Trophoblast cell (in vitro differentiated cells and primary cell): Measurements from ENCODE around the gene LENG8.

ENCODE experiments used
- DNase-seq, 2 donors: peaks; one replicate each; pipeline ENCODE4 v3.0.0-alpha.2; 2016
- H2AFZ ChIP-seq: 2 replicates; pipeline ENCODE4 v1.6.1; 2013; ENCODE audit warnings: low read length, moderate library complexity, mild to moderate bottlenecking; ENCODE audit not compliant: insufficient read depth, poor library complexity
- H2AK5ac ChIP-seq: 2 replicates; pipeline ENCODE4 v1.6.1; 2013; ENCODE audit warnings: mild to moderate bottlenecking, low read length
- H2BK120ac ChIP-seq: 2 replicates; pipeline ENCODE4 v1.6.1; 2013; ENCODE audit warnings: low read length, mild to moderate bottlenecking, moderate library complexity; ENCODE audit not compliant: insufficient read depth, poor library complexity
- H2BK12ac ChIP-seq: 2 replicates; pipeline ENCODE4 v1.6.1; 2013; ENCODE audit warnings: mild to moderate bottlenecking, low read length, moderate library complexity
- H2BK5ac ChIP-seq: 2 replicates; pipeline ENCODE4 v1.6.1; 2013; ENCODE audit warnings: low read length, low read depth, moderate library complexity, mild to moderate bottlenecking; ENCODE audit not compliant: poor library complexity
- H3K14ac ChIP-seq: 2 replicates; pipeline ENCODE4 v1.6.1; 2013; ENCODE audit warnings: mild to moderate bottlenecking, low read length
- H3K18ac ChIP-seq: 2 replicates; pipeline ENCODE4 v1.6.1; 2013; ENCODE audit warnings: mild to moderate bottlenecking, low read length
- H3K23ac ChIP-seq: 2 replicates; pipeline ENCODE4 v1.6.1; 2013; ENCODE audit warnings: low read length
- H3K27ac ChIP-seq: 2 replicates; pipeline ENCODE4 v1.5.1; 2013; ENCODE audit warnings: low read depth, mild to moderate bottlenecking, inconsistent platforms, low read length, moderate library complexity
- H3K27me3 ChIP-seq: 2 replicates; pipeline ENCODE4 v1.6.1; 2013; ENCODE audit warnings: inconsistent platforms, mild to moderate bottlenecking, low read length, moderate library complexity; ENCODE audit not compliant: insufficient read depth
- H3K36me3 ChIP-seq, 2 experiments: 1 replicate in 1 of 2; 2 replicates in 1 of 2; pipeline ENCODE4 v1.6.1; 2013; ENCODE audit warnings: low read length in 2 of 2, mild to moderate bottlenecking in 2 of 2, moderate library complexity in 1 of 2; ENCODE audit not compliant: insufficient read depth in 2 of 2, control insufficient read depth in 1 of 2
- H3K4ac ChIP-seq: 2 replicates; pipeline ENCODE4 v1.6.1; 2013; ENCODE audit warnings: low read depth, mild to moderate bottlenecking, low read length, moderate library complexity
- H3K4me1 ChIP-seq, 2 experiments: 1 replicate in 1 of 2; 2 replicates in 1 of 2; pipeline ENCODE4 v1.6.1; 2013; ENCODE audit warnings: low read length in 2 of 2, mild to moderate bottlenecking in 2 of 2, moderate library complexity in 1 of 2; ENCODE audit not compliant: insufficient read depth in 2 of 2, control insufficient read depth in 1 of 2
- H3K4me2 ChIP-seq: 2 replicates; pipeline ENCODE4 v1.6.1; 2013; ENCODE audit warnings: inconsistent platforms, mild to moderate bottlenecking, low read length, moderate library complexity
- H3K4me3 ChIP-seq: 2 replicates; pipeline ENCODE4 v1.5.1; 2013; ENCODE audit warnings: mild to moderate bottlenecking, low read depth, low read length, inconsistent platforms
- H3K79me1 ChIP-seq: one replicate; pipeline ENCODE4 v1.6.1; 2013; ENCODE audit warnings: low read length
- H3K79me2 ChIP-seq: 2 replicates; pipeline ENCODE4 v1.6.1; 2013; ENCODE audit warnings: low read length, mild to moderate bottlenecking; ENCODE audit not compliant: control insufficient read depth, insufficient read depth, poor library complexity
- H3K9ac ChIP-seq: 2 replicates; pipeline ENCODE4 v1.6.1; 2013; ENCODE audit warnings: mild to moderate bottlenecking, low read length
- H3K9me3 ChIP-seq: 2 replicates; pipeline ENCODE4 v1.6.1; 2013; ENCODE audit warnings: low read depth, mild to moderate bottlenecking, control low read depth, inconsistent platforms, low read length; ENCODE audit not compliant: insufficient read depth
- H4K12ac ChIP-seq: 2 replicates; pipeline ENCODE4 v1.6.1; 2013; ENCODE audit warnings: low read depth, mild to moderate bottlenecking, low read length, moderate library complexity
- H4K8ac ChIP-seq: 2 replicates; pipeline ENCODE4 v1.6.1; 2013; ENCODE audit warnings: low read depth, mild to moderate bottlenecking, low read length, moderate library complexity
- H4K91ac ChIP-seq: one replicate; pipeline ENCODE4 v1.6.1; 2013; ENCODE audit warnings: low read depth, mild to moderate bottlenecking, low read length, moderate library complexity
- WGBS: extraction: QIAGEN DNeasy Blood & Tissue Kit; methylation state at CpG from one replicate; pipeline ENCODE4 v1.1.7; 2013; ENCODE audit warnings: missing lambda C conversion rate; ENCODE audit not compliant: insufficient read length, insufficient coverage; ENCODE audit errors: extremely low coverage; 5-methylcytosine and 5-hydroxymethylcytosine counted together

LENG8 gene

DNA sequence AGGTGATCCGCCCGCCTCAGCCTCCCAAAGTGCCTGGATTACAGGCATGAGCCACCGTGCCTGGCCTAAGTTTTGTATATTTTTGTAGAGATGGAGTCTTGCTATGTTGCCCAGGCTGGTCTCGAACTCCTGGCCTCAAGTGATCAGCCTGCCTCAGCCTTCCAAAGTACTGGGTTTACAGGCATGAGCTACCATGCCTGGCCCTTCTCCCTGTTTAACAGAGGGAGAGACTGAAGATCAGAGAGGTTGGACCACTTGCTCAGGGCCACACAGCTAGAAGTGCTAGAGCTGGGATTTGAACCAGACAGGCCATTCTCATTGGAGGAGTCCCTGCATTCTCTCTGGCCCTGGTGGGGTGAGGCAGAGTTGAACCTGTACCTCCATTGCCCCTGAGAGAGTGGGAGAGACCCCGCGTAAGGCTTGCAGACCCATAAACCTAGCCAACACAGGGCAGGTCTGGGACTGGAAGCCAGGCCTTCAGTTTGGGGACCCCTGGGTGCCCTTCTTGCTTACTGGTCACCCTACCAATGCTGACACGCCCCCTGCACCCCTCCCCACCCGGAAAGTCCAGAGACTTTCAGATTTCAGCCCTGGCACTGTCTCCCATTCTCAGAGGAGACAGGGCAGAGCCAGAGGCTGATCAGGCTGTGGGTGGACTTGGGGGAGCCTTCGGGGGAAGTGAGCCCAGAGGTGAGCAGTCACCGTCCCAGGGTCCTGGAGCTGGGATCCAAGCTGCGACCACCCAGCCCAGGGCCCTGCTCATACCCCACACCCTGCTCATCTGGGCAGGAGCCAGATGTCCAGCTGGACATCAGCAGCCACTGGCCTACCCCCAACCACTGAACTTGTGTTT lies 20.4 kb upstream of the LENG8 start:
- Histone ChIP-seq H4K8ac (no peak overlapping the region), H3K36me3 (no peaks in the 10 kb centered on the region), H3K4me3 (no peak overlapping the region), H4K91ac (no peak overlapping the region), H2BK120ac (no peak overlapping the region), H2AFZ (no peak overlapping the region), H2AK5ac (no peak overlapping the region), H3K4ac (no peak overlapping the region), H4K12ac (no peak overlapping the region), H3K27me3 (no peaks in the 10 kb centered on the region), H3K9me3 (no peaks in the 10 kb centered on the region), H3K4me1 (peaks cover 9 to 24% of the 10 kb centered on the region in 2 experiments), H3K27ac (no peak overlapping the region), H3K4me2 (no peak overlapping the region), H3K23ac (no peak overlapping the region), H3K9ac (no peak overlapping the region), H3K79me2 (no peaks in the 10 kb centered on the region), H3K18ac (no peak overlapping the region), H3K79me1 (no peaks in the 10 kb centered on the region), H2BK12ac (no peak overlapping the region), H3K14ac (no peak overlapping the region), H2BK5ac (no peak overlapping the region)
- no CpG with 5 or more reads among the region's 11 CpGs for WGBS
- DNase-seq: no peak

DNA sequence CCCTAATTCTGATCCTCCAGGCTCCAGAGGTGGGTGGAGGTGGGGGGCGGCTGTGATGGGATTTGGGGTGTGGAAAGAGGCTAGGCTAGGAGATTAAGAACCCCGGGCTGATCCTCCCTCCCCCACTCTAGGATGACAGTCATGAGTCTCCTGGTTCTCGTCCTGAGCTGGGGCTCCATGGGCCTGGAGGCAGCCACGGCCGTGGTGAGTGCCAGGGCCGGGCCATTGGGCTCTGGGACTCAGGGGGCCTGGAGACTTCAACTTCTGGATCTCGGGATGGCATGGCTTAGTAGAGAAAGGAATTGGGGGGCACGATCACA lies 19.9 kb upstream of the LENG8 start:
- no CpG with 5 or more reads among the region's 8 CpGs for WGBS
- Histone ChIP-seq H3K27ac (no peak overlapping the region), H3K4me3 (no peak overlapping the region), H3K14ac (no peak overlapping the region), H4K8ac (no peak overlapping the region), H3K4me2 (no peak overlapping the region), H2AFZ (no peak overlapping the region), H2AK5ac (no peak overlapping the region), H3K9me3 (no peaks in the 10 kb centered on the region), H3K9ac (no peak overlapping the region), H2BK120ac (no peak overlapping the region), H3K18ac (no peak overlapping the region), H4K12ac (no peak overlapping the region), H3K79me1 (no peaks in the 10 kb centered on the region), H3K23ac (no peak overlapping the region), H2BK12ac (no peak overlapping the region), H2BK5ac (no peak overlapping the region), H3K79me2 (no peaks in the 10 kb centered on the region), H3K36me3 (no peaks in the 10 kb centered on the region), H3K4ac (no peak overlapping the region), H4K91ac (no peak overlapping the region), H3K27me3 (no peaks in the 10 kb centered on the region), H3K4me1 (peaks cover 9 to 24% of the 10 kb centered on the region in 2 experiments)
- DNase-seq: no peak

DNA sequence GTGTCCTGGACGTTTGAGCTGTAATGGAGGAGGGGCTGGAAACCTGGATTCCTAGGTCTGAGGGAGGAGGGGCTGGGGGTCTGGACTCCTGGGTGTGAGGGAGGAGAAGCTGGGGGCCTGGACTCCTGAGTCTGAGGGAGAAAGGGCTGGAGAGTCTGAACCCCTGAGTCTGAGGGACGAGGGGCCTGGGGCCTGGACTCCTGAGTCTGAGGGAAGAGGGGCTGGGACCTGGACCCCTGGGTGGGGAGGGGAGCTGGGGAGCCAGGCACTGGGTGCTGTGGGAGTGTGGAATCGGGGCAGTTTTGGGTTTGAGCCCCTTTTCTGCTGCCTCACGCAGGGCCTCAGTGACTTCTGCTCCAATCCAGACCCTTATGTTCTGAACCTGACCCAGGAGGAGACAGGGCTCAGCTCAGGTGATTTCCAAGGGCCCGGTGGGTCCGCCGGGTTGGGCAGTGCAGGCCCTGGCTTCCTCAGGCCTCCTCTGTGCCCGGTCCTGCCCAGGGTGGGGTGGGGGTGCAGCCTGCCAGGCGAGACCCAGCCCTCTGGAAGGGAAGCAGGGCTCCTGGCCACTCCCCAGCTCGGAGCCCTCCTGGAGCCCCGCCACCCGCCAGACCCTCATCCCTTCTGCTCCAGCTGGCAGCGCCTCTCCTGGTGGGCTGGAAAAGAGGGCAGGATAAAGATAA lies 19.3 kb upstream of the LENG8 start:
- Histone ChIP-seq H4K91ac (no peak overlapping the region), H2BK120ac (no peak overlapping the region), H3K4ac (no peak overlapping the region), H3K14ac (no peak overlapping the region), H3K27ac (no peak overlapping the region), H4K8ac (no peak overlapping the region), H2BK5ac (no peak overlapping the region), H3K4me3 (no peak overlapping the region), H3K79me1 (no peaks in the 10 kb centered on the region), H2AFZ (no peak overlapping the region), H3K9me3 (no peaks in the 10 kb centered on the region), H3K23ac (no peak overlapping the region), H2AK5ac (no peak overlapping the region), H3K4me2 (no peak overlapping the region), H3K27me3 (no peaks in the 10 kb centered on the region), H3K36me3 (peaks cover 0 to 2% of the 10 kb centered on the region in 2 experiments), H3K9ac (no peak overlapping the region), H3K18ac (no peak overlapping the region), H2BK12ac (no peak overlapping the region), H4K12ac (no peak overlapping the region), H3K4me1 (peaks cover 10 to 27% of the 10 kb centered on the region in 2 experiments), H3K79me2 (no peaks in the 10 kb centered on the region)
- DNase-seq: no peak
- WGBS: no CpG with 5 or more reads among the region's 13 CpGs

DNA sequence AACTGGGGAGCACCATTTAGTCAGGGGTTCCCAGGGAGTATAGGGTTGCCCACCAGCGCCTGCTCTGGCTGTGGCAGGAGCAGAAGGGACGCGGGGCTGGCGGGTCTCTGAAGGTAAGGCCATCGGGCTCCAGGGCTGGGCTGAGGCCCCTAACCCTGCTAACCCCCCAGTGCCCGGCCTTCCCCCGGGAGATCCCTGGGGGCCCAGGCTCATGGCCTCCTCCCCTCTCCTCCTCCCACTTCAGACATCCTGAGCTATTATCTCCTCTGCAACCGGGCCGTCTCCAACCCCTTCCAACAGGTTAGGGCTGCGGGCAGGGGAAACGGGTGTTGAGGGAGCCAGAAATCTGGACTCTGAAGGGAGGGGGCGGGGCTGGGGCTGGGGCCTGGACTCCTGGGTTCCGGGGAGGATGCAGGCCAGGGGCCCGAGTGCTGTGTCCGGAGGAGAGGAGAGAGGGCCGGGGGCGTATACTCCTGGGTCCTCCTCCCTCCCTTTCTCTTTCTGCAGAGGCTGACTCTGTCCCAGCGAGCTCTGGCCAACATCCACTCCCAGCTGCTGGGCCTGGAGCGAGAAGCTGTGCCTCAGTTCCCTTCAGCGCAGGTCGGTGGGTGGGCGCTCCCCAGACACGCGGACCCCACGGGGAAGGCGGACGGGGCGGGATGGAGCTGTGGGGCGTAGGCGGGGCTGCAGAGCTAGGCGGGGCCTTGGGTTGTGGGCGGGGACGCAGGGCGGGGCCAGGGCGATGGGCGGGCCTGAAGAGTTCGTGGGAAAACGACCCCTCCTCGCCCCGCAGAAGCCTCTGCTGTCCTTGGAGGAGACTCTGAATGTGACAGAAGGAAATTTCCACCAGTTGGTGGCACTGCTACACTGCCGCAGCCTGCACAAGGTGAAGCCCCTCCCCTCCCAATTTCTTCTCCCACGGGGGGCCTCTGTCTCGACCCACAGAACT lies 18.4 kb upstream of the LENG8 start:
- no CpG with 5 or more reads among the region's 43 CpGs for WGBS
- H3K9me3 ChIP-seq: no peaks in the 10 kb centered on the region

More for the DNA sequence above, 18.4 kb upstream of the LENG8 start:
- H3K4me3 ChIP-seq: no peak overlapping the region
- H4K12ac ChIP-seq: no peak overlapping the region
- peaks cover 11 to 29% of the 10 kb centered on the region in 2 experiments for H3K4me1 ChIP-seq
- no peak overlapping the region for H3K4ac ChIP-seq
- peak overlapping the region; percentile 89 for H2AFZ ChIP-seq
- DNase-seq: peak in 1 of 2 donors; percentile 47
- H3K4me2 ChIP-seq: peak overlapping the region; percentile 56
- no peak overlapping the region for H3K9ac ChIP-seq
- H3K36me3 ChIP-seq: peaks cover 0 to 2% of the 10 kb centered on the region in 2 experiments
- no peaks in the 10 kb centered on the region for H3K79me2 ChIP-seq
- no peaks in the 10 kb centered on the region for H3K79me1 ChIP-seq
- no peak overlapping the region for H3K27ac ChIP-seq
- H2AK5ac ChIP-seq: peak overlapping the region; percentile 43
- peak overlapping the region; percentile 21 for H4K8ac ChIP-seq
- no peak overlapping the region for H2BK5ac ChIP-seq
- no peak overlapping the region for H2BK120ac ChIP-seq
- no peak overlapping the region for H4K91ac ChIP-seq
- H3K23ac ChIP-seq: no peak overlapping the region
- no peaks in the 10 kb centered on the region for H3K27me3 ChIP-seq
- H2BK12ac ChIP-seq: no peak overlapping the region
- no peak overlapping the region for H3K14ac ChIP-seq
- no peak overlapping the region for H3K18ac ChIP-seq
